Erythroblast (primary cell): ENCODE results near the gene DNAJB4.
"Not testable (repeated sequence)": the region's sequence is repeated elsewhere in the genome, so short reads cannot be mapped to it uniquely, and the experiment has no call there.

Source experiments
- GATA1 ChIP-seq: IDR thresholded peaks from 2 replicates; pipeline ENCODE4 v1.6.1; 2011; ENCODE audit warnings: low read depth, mild to moderate bottlenecking, control low read depth, low read length, moderate library complexity
- POLR2A ChIP-seq: IDR thresholded peaks from 2 replicates; pipeline ENCODE4 v1.6.1; 2011; ENCODE audit warnings: mild to moderate bottlenecking, low read length

DNA sequence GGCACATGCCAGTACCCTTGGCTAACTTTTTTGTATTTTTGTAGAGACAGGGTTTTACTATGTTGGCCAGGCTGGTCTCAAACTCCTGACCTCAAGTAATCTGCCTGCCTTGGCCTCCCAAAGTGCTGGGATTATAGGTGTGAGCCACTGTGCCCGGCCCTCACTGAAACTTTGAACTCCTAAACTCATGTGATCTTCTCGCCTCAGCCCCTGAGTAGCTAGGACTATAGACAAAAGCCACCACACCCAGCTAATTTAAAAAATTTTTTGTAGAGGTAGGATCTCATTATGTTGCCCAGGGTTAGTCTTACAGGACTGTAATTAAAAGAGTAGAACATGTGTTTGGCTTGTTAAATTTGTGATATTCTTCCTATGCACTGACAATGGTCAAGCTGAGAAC, 60.1 kb downstream of the DNAJB4 start:
- TF ChIP-seq POLR2A, GATA1: not testable (repeated sequence)
